CD4-positive, alpha-beta T cell treated with Interleukin-4 for 4 hours (primary cell): Measurements from ENCODE around the gene AP3S2.
"Not testable (repeated sequence)": the region's sequence is repeated elsewhere in the genome, so short reads cannot be mapped to it uniquely, and the experiment has no call there.

Experiments
- DNase-seq: peaks from one replicate; pipeline ENCODE4 v3.0.0-alpha.2; 2020

Gene AP3S2

DNA sequence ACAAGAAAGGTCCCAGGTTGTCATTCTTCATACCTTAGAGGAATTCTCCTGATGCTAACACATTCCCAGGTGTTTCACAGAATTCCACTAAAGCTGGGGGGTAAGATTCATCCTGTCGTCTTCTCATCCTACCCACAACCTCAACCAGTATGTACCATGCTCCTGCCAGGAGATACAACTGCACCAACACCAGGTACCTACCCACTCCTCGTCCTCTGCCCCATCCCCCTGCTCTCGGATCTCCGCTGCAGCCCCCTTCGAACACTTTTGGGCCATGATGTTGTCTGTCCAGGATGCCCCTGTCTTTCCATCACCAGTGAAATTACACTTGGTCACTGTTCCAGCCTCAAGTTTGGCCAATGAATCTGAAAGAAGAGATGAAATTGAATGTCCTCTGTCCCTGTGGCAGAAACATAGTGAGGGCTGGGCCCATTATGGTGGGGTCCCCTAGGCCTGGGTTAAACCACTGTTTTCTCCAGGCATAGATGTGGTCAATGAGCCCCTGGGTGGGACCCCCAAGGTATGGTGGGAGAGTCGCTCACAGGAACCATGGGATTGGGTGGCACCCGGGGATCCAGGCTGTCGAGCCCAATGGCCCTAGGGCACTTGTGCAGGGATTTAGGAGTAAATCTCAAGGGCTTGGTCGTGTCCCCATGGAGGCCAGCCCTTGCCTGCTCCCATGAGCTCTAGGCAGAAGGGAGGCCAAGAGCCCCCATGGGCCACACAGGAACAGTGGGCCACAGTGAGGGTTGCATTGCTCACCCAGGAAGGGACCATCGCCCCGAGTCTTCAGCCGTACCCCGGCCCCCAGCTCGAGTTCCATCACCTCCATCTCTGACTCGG is 9.4 kb upstream of the AP3S2 start:
- no peak for DNase-seq

DNA sequence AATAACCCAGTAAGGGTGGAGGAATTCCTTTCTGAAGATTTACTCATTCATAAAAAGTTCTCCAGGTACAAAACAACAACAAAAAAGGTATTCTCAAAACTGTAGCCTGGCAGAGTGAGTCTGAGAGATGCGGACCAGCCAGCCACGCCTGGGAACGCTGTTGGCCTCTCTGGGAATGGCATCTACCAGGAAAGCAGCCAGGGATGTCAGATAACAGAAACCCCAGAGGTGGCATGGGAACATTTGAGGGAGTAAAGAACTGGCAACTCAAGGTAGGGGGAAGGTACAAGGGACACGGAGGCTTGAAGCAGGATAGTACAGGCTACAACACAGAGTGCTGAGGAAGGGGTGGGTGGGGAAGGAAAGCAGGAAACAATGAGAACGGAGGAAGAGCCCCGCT is 7.1 kb upstream of the AP3S2 start:
- no peak for DNase-seq

- no peak for DNase-seq
Measured at GRCh38 chr15:89899951-89900567, 6.3 kb upstream of the AP3S2 start.

GRCh38 chr15:89899295-89899945 is 5.6 kb upstream of the AP3S2 start:
- DNase-seq, result no peak

DNA sequence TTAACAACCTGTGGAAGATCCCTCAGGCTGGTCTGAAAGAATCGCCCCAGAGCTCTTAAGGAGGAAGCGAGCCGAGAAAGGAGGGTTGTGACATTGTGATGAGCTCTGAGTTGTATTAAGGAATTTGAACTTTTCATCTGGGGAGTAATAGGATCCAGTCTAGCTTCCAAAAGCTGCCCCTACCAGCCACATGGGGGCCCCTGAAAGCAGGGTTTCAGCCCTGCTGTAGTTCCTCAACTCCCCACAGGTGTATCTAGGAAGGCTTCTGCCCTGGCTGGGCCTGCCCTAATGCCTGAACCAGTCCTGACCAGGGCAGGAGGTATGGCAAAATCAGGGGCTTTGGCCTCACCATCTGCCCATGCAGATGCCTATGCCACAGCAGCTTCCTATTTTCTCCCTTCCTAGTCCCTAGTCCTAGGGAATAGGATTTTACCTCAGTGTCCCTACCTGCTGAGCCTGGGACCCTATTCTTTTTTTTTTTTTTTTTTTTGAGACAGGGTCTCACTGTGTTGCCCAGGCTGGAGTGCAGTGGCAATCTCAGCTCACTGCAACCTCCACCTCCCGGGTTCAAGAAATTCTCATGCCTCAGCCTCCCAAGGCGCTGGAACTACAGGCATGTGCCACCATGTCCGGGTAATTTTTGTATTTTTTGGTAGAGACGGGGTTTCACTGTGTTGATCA is 5.0 kb upstream of the AP3S2 start:
- DNase-seq, result peak; percentile 39

DNA sequence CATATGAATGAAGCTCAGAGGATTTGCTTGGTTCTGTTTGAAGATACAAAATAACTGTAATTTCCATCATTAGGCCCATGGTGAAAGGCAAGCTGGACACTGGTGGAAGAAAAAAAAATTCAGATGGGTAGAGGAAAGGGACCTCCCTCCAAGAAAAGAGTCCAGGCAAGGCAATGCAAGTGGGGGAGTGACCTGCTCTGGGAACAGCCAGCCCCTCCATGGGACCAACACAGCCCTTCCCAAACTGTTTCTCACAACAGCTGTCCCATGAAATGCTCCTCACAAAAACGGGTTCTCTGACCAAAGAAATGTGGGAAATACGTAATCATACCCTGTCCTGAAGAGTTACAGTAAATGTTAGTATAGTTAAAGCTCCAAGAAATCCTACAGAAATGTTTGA is 4.4 kb upstream of the AP3S2 start:
- DNase-seq, result no peak

DNA sequence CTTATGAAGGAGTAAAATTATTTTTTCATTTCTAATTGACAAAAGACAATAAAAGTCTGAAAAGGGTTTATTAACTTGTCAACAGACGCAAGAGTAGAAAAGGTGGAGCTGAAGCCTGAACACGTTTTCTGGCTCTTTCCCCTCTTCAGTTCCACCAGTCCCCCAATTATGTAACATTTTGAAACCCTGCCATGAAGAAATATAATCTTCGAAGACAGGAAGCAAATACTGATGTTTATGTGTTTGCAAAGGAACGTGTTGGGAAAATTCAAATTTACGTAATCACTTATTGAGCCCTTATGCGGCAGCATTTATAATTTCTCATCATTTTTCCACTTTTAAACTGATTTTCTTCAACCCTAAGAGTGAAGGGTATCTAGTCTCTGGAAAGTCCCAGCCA is 767 bp downstream of the AP3S2 start:
- DNase-seq, result no peak

- DNase-seq, result no peak
Measured at GRCh38 chr15:89888214-89888804, 5.5 kb downstream of the AP3S2 start.

DNA sequence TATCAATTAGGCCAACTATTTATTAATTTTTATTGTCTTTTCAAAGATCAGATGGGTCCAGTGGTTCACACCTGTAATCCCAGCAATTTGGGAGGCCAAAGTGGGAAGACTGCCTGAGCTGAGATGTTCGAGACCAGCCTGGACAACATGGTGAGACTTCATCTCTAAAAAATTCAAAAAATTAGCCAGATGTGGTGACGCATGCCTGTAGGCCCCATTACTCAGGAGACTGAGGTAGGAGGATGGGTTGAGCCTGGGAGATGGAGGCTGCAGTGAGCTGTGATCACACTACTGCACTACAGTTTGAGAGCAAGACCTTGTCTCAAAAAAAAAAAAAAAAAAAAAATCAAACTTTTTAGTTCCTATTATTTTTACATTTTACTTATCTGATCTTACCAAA is 8.2 kb downstream of the AP3S2 start:
- no peak for DNase-seq

- not testable (repeated sequence) for DNase-seq
Measured at GRCh38 chr15:89885179-89885578, 8.6 kb downstream of the AP3S2 start.

GRCh38 chr15:89883518-89883917 is 10.3 kb downstream of the AP3S2 start:
- no peak for DNase-seq

- no peak for DNase-seq
Measured at GRCh38 chr15:89880727-89881126, 13.1 kb downstream of the AP3S2 start.

GRCh38 chr15:89878323-89878722 is 15.5 kb downstream of the AP3S2 start:
- DNase-seq, result no peak

- no peak for DNase-seq
Measured at GRCh38 chr15:89877083-89877425, 16.7 kb downstream of the AP3S2 start.

GRCh38 chr15:89876396-89877082 is 17.3 kb downstream of the AP3S2 start:
- no peak for DNase-seq

GRCh38 chr15:89875741-89876140 is 18.1 kb downstream of the AP3S2 start:
- DNase-seq, result no peak

- peak; percentile 75 for DNase-seq
Measured at GRCh38 chr15:89874926-89875564, 18.7 kb downstream of the AP3S2 start.

GRCh38 chr15:89870688-89871288 is 23.0 kb downstream of the AP3S2 start:
- no peak for DNase-seq

GRCh38 chr15:89870006-89870405 is 23.8 kb downstream of the AP3S2 start:
- no peak for DNase-seq

- DNase-seq, result not testable (repeated sequence)
Measured at GRCh38 chr15:89869490-89869889, 24.3 kb downstream of the AP3S2 start.

DNA sequence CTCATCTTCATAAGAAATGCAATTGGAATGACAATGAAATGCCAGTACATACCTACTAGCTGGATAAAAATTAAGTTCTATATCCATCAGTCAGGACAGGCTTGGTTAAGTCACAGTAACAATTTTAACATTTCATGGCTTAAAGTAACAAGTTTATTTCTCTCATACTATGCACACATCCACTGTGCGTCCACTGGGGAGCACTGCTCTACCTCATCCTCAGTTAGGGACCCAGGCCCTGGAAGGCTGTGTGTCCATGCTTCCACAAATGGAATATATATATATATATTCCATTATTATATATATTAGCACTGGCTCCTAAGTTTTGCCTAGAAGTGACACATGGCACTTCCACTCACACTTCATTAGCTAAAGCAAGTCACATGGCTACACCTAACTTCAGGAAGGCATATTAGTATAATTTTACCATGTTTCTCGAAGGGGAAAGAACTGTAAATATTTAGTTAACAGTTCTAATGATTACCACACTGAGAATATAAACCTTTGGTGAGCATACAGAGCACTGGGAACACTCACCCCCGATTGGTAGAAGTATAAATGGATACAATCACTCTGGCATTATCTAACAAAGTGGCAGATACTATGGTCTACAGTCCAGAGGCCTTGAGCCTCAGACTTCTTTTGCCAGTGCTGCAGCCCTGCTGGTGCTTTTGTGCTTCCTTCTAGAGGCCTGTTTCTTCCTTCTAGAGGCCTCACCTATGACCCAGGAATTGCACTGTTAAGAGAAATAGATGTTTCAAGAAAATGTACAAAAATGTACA is 28.6 kb downstream of the AP3S2 start:
- DNase-seq, result no peak
